Activated CD4-positive, alpha-beta T cell treated with anti-CD3 and anti-CD28 coated beads, Interleukin-2, Interleukin-6, amounts not matched to agents 100 ng/mL and 50 ng/mL, durations not matched to agents 16 hours and 8 hours (primary cell): ENCODE results near the gene EME1.
"Not testable (repeated sequence)": the region's sequence is repeated elsewhere in the genome, so short reads cannot be mapped to it uniquely, and the experiment has no call there.

Experiments
- DNase-seq: peaks from one replicate; pipeline ENCODE4 v3.0.0-alpha.2; 2020

The EME1 gene

DNA sequence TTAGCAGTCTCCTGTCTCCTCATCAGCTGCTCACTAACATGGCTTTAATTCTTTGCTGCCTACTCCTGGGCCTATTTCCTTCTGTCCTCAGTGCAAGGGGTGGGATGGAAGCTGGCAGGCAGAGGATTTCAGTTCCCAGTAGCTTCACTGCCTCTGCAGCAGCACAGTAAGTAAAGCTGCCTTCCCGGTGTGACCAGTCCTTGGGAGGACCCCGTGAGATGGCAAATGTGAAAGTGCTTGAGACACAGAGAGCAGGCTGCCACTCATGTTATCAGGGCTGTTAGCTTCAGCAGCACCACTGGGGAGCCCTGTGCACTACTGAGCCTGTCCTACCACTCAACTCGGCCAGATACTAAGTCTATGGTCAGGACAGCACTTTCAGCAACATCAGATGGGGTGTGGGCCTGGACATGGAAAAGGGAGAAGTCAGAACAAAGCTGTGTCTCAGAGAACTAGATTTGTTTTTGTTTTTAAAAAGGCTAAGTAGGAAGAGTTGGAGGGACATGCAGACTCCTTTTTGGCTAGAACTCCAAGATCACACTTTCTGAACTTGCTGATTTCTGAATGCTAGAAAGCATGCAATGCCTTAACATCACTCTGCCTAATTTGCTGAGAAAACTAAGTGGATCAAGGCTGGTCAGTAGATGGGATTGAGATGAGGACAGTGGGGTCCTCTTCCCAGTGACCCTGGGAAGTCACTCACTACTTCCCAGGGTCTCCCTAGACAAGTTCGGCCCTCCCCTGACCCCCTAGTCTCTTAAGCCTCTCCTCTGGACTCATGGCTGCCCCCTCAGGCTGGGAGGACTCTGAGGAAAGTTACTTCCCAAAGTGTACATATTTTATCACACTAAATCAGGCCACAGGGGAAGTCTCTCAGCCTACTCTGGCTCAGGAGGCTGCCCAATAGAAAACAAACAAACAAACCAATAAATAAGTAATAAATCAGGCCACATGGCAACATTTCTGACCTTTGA lies 54.1 kb downstream of the EME1 start:
- peak; percentile 52 for DNase-seq

DNA sequence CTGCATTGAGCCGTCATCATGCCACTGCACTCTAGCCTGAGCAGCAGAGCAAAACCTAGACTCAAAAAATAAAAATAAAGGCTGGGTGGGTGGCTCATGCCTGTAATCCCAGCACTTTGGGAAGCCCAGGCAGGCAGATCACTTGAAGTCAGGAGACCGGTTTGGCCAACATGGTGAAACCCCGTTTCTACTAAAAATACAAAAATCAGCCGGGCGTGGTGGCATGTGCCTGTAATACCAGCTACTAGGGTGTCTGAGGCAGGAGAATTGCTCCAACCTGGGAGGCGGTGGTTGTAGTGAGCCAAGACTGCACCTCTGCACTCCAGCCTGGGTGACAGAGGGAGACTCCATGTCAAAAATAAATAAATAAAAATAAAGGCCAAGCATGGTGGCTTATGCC lies 55.1 kb downstream of the EME1 start:
- not testable (repeated sequence) for DNase-seq

DNA sequence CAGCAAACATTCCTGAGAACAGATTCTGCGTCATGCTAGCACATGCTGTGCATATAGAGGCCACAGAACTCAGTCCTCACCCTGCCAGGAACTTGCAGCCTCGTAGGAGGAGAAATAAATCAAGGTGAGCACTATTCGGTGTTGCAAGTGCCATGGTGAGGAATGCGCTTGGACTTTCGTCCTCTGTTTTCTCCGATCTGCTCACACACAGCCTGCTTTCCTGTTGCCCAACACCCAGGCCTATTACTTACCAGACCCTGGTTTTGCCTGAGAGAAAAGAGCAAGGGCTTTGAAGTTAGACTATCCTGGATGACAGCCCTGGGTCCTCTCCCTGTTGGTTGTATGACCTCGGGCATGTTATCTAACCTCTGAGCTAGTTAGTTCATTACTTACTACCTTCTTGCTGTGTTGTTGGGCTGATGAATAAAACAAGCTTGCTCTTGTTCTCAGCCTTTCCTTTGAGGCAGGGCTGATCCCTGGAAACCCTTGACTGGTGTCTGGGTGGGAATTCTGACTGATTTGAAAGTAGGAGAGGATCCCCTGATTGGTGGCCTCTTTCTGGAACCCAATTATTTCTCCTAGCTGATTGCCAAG lies 55.9 kb downstream of the EME1 start:
- no peak for DNase-seq

GRCh38 chr17:50429793-50430192 lies 56.8 kb downstream of the EME1 start:
- no peak for DNase-seq
